ENCODE measurements around the gene ALOXE3. TPM values are rescaled to one million over a fixed set of nuclear protein-coding genes. Genes with fewer than 3 reads are reported as not detected.
A peak's percentile ranks its signal among the peaks of the same experiment; 100 is the strongest.
"Not testable (repeated sequence)": the region's sequence is repeated elsewhere in the genome, so short reads cannot be mapped to it uniquely, and the experiment has no call there.

The ALOXE3 gene
- total RNA-seq, 1 donor from 2014 or later = not detected

DNA sequence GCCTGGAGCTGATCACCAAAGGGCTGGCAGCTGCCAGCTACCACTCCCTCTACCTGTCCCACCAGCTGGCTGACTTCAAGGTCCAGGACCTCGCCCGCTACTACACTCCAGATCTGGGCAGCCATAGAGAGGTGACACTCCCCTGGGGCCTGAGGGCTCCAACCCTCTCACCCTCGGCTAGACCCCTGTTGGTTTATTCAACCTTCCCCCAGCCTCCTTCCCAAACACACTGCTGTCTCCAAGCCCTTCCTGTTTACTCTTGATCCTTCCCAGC, 48.8 kb downstream of the ALOXE3 start:
- intact Hi-C loops (cut with DNase I) = no loop called here
- DNase-seq (ENCODE audit: missing footprints) = no peak
- ATAC-seq = no peak

DNA sequence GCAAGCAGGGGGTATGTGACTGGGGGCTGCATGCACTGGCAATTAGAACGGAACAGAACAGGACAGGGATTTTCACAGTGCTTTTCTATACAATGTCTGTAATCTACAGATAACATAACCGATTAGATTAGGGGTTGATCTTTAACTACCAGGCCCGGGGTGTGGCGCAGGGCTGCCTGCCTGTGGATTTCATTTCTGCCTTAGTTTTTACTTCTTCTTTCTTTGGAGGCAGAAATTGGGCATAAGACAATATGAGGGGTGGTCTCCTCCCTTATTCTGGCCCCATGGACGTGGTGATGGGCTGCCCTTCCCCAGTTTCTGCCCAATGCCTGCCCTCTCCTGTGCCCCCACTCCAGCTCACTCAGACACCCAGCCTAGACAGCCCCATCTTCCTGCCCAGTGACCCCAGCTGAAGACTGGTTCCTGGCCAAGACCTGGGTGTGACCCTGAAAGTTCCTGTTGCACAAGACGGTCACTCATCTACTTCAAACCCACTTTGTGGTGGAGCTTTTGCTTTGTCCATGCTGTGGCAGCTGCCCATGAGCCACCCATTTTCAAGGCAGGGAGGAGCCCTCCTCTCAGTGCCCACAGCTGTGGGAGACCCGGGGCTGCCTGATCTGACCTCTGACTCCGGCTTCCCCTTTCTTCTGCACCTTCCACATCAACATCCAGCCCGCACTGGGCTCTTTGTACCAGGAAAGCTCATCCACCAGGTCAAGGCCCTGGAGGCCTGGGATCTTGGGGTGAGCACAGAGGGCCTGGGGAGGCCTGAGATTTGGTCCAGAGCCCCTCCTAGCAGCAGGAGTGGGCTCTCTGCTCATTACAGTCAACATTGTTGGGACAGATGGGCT, 49.4 kb downstream of the ALOXE3 start:
- ATAC-seq = peak; percentile 62
- intact Hi-C loops (cut with DNase I) = no loop called here

DNA sequence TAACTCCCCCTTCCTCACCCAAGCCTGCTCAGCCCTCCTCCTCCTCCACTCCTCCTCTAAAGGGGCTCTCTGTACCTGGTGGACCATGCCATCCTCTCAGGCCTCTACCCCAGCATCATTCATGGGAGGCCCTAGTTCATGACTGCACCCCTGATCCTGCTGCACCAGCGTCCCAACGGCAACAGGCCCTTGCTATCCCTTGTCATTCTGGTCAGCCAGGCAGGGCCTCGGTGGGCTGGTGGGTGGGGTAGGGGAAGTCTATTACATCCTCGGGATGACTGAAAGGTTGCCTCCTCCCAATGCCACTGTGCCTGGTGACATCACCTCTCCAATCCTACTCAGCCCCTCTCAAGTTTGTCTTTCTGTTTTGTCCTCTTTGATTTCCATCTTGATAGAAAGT, 50.5 kb downstream of the ALOXE3 start:
- intact Hi-C loops (cut with DNase I) = no loop called here
- DNase-seq (ENCODE audit: missing footprints) (no peak), ATAC-seq (no peak)

More for the DNA sequence above, 49.4 kb downstream of the ALOXE3 start:
- peak; percentile 74 for DNase-seq (ENCODE audit: missing footprints)

DNA sequence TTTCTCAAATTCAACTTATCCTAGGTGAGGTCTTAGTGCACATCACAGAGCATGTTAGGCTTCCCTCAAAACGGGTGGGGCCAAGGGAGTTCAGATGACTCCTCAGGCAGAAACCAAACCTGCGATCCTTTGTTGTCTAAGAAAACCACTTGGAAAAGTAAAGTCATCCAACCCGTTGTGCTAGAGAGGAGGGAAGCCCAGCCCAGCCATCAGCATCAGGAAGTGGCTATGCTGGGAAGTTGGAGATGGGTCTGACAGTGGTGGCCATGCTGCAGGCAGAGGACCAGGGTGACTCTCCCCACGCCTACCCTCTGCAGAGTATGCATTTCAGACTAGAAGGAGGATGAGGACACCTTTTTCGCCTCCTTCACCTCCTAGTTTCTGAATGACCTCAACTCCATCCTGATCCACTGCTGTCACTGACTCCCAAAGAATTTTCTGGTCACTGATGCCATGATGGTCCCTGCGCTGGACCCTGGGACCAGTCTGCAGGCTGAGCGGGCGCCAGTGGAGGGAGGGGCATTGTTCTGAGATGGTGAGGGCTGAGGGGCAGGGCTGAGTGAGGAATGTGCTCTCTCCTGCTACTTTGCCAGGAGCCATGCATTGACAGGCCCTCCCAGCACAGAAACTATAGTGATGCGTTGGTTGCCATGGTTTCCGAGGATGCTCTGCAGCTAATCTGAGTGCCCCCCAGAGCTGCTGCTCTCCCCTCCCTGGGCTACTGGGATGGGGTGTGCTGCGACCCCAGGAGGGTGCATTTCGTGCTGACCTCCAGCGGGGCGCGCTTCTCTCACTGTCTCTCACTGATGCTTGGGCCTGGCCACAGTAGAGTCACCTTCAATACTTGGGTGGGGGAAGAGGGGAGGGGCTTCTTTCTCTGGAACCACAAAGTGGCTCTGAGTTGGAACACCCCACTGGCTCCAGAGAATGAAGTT, 51.2 kb downstream of the ALOXE3 start:
- ATAC-seq (no peak), DNase-seq (ENCODE audit: missing footprints) (no peak)
- intact Hi-C loops (cut with DNase I) = no loop called here

DNA sequence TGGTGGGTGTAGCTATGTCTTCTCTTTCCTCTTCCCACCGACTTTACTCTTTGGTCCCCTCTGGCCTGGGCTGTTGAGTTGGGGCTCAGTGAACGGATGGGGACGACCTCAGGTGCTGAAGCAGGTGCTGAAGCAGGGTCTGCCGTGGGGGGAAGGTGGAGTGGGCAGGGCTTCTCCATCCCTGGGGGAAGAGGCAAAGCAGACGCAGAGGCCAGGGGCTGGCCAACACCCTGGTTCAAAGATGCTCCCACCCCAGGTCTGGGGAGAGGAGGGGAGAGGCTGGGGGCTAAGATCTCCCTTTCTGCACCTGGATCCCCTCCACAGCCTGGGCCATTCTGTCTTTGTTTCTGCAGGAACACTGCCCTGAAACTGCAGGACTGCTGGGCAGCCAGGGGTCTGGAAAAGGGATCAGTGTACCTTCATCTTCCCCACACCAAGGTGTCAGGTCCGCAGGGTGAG, 53.7 kb downstream of the ALOXE3 start:
- intact Hi-C loops (cut with DNase I) = no loop called here
- DNase-seq (ENCODE audit: missing footprints) (no peak), ATAC-seq (no peak)

DNA sequence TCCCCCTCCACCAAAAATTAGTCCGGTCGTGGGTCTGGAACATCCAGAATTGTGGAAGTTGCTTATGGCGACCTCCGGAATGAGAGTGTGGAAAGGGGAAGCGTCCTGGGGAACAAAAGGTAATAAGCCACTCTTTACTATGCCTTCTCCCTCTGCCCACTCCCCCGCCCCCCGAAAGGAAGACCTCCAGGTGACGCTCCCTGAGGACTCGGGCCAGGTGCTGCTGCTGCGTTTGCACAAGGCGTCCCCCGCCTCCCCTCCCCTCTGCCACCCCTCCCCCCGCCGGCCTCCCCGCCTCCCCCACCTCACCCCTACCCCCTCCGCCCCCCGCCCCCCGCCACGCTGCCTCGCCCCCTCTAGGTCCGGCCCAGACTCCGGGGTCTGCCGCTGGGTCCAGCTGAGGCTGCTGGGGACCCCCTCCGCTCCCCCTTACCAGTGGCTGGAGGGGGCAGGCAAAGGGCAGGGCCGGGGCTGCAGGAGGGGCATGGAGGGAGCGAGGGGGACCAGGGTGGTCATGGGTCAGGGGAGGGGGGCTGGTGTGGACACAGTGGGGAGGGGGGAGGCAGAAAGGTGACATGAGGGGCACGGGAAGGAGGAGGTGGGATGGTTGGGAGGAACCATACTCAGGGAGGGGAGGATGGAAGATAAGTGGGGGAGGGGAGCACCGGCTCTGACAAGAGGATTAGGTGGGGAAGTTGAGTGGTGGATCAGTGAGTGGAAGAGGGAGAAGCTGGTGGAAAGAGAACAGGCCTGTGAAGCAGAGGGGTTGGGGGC, 54.4 kb downstream of the ALOXE3 start:
- intact Hi-C loops (cut with DNase I) = no loop called here
- DNase-seq (ENCODE audit: missing footprints) = peak; percentile 13
- ATAC-seq = no peak

DNA sequence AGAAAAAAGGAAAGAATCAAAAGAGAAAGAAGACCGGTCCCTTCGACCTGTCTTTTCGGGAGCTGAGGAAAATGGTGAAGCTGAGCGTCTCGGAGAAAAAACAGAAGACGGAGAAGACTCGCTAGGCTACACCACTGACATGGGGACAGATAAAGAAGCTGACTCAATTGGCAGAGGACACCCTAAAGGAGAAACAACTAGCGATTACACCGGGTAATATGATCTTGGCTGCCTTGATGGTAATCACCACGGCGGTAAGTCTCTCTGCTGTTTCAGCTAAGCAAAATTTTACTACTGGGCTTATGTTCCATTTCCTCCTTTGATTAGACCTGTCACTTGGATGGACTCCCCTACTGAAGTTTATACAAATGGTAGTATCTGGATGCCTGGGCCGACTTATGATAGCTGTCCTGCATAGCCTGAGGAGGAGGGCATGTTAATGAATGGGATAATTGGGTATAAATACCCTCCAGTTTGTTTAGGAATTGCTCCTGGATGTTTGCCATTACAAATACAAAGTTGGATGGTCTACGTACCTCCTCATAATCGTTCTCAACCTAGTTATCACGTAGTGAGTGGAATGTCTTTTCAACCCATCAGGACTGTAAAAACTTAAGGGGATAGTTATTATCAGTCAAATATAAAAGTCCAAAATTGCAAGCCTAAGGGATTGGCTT, 55.4 kb downstream of the ALOXE3 start:
- DNase-seq (ENCODE audit: missing footprints) = no peak
- ATAC-seq = no peak
- intact Hi-C loops (cut with DNase I) = no loop called here

DNA sequence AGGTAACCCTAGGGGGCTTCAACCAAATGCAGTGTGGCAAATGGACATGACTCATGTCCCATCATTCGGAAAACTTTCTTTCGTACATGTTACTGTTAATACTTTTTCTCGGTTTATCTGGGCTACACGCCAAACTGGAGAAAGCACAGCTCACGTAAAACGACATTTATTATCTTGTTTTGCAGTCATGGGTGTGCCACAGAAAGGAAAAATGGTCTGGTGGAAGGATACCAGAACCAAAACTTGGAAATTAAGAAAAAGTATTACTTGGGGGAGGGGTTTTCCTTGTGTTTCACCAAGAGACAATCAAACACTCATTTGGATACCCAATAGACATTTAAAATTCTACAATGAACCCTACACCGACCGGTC, 55.9 kb downstream of the ALOXE3 start:
- intact Hi-C loops (cut with DNase I) = no loop called here
- no peak for DNase-seq (ENCODE audit: missing footprints)
- ATAC-seq = no peak

DNA sequence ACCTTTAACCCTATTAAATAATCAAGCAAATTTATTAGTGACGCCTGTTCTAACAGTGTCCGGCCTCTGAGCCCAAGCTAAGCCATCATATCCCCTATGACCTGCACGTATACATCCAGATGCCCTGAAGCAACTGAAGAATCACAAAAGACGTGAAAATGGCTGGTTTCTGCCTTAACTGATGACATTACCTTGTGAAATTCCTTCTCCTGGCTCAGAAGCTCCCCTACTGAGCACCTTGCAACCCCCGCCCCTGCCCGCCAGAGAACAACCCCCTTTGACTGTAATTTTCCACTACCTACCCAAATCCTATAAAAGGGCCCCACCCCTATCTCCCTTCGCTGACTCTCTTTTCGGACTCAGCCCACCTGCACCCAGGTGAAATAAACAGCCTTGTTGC, 56.5 kb downstream of the ALOXE3 start:
- intact Hi-C loops (cut with DNase I) = loop anchor here (2.0 kb wide), 1 partner anchor 57 kb away; the partner anchor contains the start of gene ALOXE3
- not testable (repeated sequence) for ATAC-seq

DNA sequence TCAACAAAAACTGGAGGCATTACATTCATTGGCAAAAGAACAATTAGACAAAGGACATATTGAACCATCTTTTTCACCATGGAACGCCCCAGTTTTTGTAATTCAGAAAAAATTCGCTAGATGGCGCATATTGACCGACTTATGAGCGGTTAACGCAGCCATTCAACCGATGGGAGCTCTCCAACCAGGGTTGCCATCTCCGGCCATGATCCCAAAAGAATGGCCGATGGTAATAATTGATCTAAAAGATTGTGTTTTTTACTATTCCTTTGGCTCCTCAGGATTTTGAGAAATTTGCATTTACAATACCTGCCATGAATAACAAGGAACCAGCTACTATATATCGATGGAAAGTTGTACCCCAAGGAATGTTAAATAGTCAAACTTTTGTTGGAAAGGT, 58.0 kb downstream of the ALOXE3 start:
- intact Hi-C loops (cut with DNase I) = loop anchor here (2.0 kb wide), 1 partner anchor 59 kb away; the partner anchor contains the start of gene ALOXE3
- DNase-seq (ENCODE audit: missing footprints) = no peak

More for the DNA sequence above, 56.5 kb downstream of the ALOXE3 start:
- DNase-seq (ENCODE audit: missing footprints) = not testable (repeated sequence)

DNA sequence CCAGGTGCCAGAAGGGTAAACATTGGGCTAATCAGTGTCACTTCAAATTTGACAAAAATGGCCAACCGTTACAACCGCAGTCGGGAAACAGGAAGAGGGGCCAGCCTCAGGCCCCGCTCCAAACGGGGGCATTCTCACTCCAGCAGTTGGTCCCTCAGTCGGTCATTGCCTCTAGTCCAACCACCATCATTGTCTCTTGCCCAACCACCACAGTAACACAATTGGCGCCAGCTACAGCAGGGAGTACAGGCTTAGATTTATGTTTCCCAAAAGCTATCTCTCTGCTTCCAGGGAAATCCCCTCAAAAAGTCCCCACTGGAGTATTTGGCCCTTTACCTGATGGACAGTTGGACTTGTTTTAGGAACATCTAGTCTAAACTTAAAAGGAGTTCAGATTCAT, 59.2 kb downstream of the ALOXE3 start:
- DNase-seq (ENCODE audit: missing footprints) = no peak
- intact Hi-C loops (cut with DNase I) = loop anchor here (5.0 kb wide), 2 partner anchors 67 to 147 kb away; no protein-coding TSS in a partner anchor

More for the DNA sequence above, 58.0 kb downstream of the ALOXE3 start:
- ATAC-seq = peak; percentile 48

DNA sequence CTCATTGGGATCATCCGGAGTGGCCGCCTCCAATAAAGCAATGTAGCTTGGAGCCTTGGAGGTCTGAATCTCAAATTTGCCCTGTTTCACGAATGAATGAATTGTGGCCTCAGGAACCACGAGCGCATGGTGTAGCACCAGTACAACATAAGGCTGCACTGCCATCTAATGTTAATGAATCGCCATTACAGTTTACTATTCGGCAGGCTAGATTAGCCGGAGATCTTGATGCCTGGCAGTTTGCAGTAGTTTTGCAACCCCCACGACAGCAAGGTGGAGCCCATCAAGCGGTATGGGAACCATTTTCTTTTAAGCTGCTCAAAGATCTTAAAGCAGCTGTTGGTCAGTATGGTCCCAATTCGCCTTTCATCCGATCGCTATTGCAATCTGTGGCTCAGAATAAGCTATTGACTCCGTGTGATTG, 60.6 kb downstream of the ALOXE3 start:
- DNase-seq (ENCODE audit: missing footprints) (no peak), ATAC-seq (peak; percentile 88)
- intact Hi-C loops (cut with DNase I) = loop anchor here (5.0 kb wide), 2 partner anchors 65 to 145 kb away; no protein-coding TSS in a partner anchor

More for the DNA sequence above, 59.2 kb downstream of the ALOXE3 start:
- ATAC-seq = no peak

DNA sequence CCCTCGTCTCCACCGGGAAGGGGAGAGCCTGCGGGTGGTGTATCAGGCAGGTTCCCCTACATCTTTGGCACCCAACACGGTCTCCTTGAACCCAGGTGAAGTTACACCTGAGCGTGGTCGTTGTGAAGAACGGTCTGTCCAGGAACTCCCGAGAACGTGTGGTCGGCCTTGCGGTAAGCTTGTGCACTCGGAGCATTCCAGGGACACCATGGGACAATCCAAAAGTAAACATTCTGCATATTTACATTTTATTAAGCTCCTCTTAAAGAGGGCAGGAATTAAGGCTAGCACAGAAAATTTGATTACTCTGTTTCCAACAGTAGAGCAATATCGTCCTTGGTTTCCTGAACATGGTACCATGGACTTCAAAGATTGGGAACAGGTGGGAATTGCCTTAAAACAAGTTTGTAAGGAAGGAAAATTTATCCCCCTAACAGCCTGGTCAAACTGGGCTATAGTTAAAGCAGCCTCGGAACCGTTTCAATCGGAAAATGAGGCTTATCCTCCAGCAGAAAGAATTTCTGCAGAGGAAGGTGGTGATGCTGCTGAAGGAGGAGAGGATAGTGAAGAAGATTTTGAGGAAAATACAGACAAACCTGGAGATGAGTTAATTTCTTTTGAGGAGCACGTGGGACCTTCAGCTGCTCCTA, 61.2 kb downstream of the ALOXE3 start:
- DNase-seq (ENCODE audit: missing footprints) (no peak), ATAC-seq (no peak)
- intact Hi-C loops (cut with DNase I) = loop anchor here (5.0 kb wide), 2 partner anchors 65 to 145 kb away; no protein-coding TSS in a partner anchor

DNA sequence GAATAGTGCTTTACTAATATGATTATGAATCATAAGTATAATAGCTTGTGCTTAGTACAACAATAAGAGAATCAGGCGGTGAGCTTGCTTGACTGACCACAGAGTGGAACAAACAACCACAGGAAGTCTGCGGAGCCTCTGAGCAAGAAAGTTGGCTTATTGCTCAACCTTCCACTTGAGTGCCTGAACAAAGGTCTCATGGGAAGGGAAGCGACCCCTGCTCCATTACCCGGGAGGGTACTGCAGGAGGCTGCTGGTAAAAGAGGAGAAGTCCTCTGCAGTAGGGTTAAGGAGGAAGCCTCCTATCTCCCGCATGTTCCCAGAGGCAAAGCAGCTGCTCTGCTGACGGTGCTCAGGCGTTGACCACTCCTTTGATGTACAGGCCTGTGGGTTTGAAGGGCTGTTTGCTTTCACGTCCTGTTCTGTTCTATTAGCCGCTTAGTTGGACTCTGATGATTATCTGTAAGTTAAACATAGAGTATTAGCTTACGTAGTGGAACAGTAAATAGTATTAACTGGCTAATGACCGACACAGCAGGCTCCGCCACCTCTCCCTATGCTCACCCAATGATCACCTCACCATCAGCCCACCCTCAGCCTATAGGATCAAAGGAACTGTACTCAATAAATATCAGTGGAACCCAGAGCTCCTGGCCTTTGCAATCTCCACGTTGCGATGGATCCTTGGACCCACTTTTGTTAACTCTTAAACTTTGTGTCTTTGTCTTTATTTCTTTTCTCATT, 61.9 kb downstream of the ALOXE3 start:
- DNase-seq (ENCODE audit: missing footprints) (no peak), ATAC-seq (peak; percentile 59)
- intact Hi-C loops (cut with DNase I) = loop anchor here (5.0 kb wide), 2 partner anchors 64 to 144 kb away; no protein-coding TSS in a partner anchor

DNA sequence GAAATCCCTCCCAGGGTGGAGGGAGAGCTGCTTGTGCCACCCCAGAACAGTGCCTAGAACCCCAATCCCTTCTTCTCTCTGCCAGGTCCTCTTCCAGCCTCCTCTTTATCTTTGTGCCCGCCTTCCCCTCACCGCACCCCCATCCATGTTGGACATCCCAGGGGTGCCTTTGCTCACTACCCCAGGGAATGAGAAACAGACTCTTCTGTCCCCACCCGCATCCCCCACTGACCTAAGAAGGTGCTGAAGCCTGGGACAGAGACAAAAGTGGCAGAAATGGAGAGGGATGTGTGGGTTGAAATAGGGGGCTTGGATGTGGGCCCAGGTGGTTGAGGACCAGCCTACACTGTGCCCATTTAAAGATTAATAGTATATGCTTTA, 62.5 kb downstream of the ALOXE3 start:
- intact Hi-C loops (cut with DNase I) = loop anchor here (5.0 kb wide), 2 partner anchors 64 to 144 kb away; no protein-coding TSS in a partner anchor
- ATAC-seq (no peak), DNase-seq (ENCODE audit: missing footprints) (no peak)

DNA sequence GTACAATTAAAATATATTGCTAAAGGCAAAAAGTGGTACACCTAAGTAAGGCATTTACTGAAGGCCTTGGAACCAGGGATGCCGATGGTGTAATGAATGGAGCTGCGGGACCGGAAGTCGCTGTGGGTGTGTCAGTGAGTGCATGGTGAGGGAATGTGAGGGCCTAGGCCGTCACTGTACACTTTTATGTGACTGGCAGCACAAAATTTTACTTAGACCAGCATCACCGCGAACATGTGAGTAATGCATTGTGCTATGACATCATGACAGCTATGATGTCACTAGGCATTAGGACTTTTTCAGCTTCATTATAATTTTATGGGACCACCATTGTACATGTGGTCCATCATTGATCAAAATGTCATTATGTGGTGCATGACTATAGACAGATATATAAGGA, 64.7 kb downstream of the ALOXE3 start:
- intact Hi-C loops (cut with DNase I) = no loop called here
- DNase-seq (ENCODE audit: missing footprints) = no peak
- no peak for ATAC-seq

Measured in Right ventricle myocardium inferior (tissue), 1 donor.